HCT116 (cell line): Measurements from ENCODE around the gene BRD3OS.

Experiments
- CTCF ChIP-seq, 3 experiments: fragments of 200-600 bp in 1 of 3; sonication (generic) in 1 of 3; IDR thresholded peaks in 2 of 3; conservative IDR thresholded peaks in 1 of 3; 2 replicates each; pipeline ENCODE4 v1.5.1; 2012 to 2017; ENCODE audit warnings: low read depth in 2 of 3, low read length in 2 of 3, antibody characterized with exemption in 1 of 3, borderline replicate concordance in 1 of 3, control low read depth in 1 of 3, mild to moderate bottlenecking in 1 of 3, mixed read lengths in 1 of 3, mixed run types in 1 of 3, moderate library complexity in 1 of 3; ENCODE audit not compliant: insufficient read depth in 1 of 3
- EGR1 ChIP-seq: IDR thresholded peaks from 2 replicates; pipeline ENCODE4 v1.6.1; 2012; ENCODE audit warnings: low read depth
- ELF1 ChIP-seq: IDR thresholded peaks from 2 replicates; pipeline ENCODE4 v1.6.1; 2012; ENCODE audit warnings: low read depth, borderline replicate concordance
- EZH2 ChIP-seq: fragments of 200-600 bp; sonication (generic); IDR thresholded peaks from 2 replicates; pipeline ENCODE4 v1.6.1; 2017; ENCODE audit warnings: antibody characterized with exemption, mixed run types
- FOSL1 ChIP-seq: IDR thresholded peaks from 2 replicates; pipeline ENCODE4 v1.6.1; 2012; ENCODE audit warnings: low read depth
- POLR2A ChIP-seq: IDR thresholded peaks from 2 replicates; pipeline ENCODE4 v1.7.0; 2011; ENCODE audit warnings: borderline replicate concordance; ENCODE audit not compliant: insufficient read depth, insufficient read length; ENCODE audit errors: extremely low read depth
- POLR2AphosphoS5 ChIP-seq: IDR thresholded peaks from 2 replicates; pipeline ENCODE4 v1.6.1; 2011; ENCODE audit warnings: mild to moderate bottlenecking, low read depth, low read length, moderate library complexity
- RAD21 ChIP-seq: IDR thresholded peaks from 2 replicates; pipeline ENCODE4 v1.6.1; 2012; ENCODE audit warnings: low read depth, mild to moderate bottlenecking
- SIN3A ChIP-seq: IDR thresholded peaks from 2 replicates; pipeline ENCODE4 v1.6.1; 2012; ENCODE audit warnings: low read depth
- YY1 ChIP-seq: IDR thresholded peaks from 2 replicates; pipeline ENCODE4 v1.6.1; 2011; ENCODE audit warnings: low read length, low read depth, moderate library complexity, mild to moderate bottlenecking; ENCODE audit not compliant: insufficient replicate concordance; ENCODE audit errors: extremely low read depth

GRCh38 chr9:134035041-134036039 lies 10.1 kb downstream of the BRD3OS start:
- TF ChIP-seq YY1, result no peak
- no peak for TF ChIP-seq POLR2A
- no peak for TF ChIP-seq CTCF (IDR thresholded peaks at IDR 0.05 in 2 of 3, conservative IDR thresholded peaks at IDR 0.05 in 1 of 3; ENCODE audit: borderline replicate concordance in 1 of 3, insufficient read depth in 1 of 3, low read depth in 2 of 3, low read length in 2 of 3)
- TF ChIP-seq POLR2AphosphoS5, result no peak
- no peak for TF ChIP-seq RAD21
- no peak for TF ChIP-seq EZH2
- no peak for TF ChIP-seq FOSL1
- no peak for TF ChIP-seq EGR1
- no peak for TF ChIP-seq SIN3A
- no peak for TF ChIP-seq ELF1
